HepG2 (cell line): ENCODE measurements around the gene SLC2A4. TPM values are rescaled to one million over a fixed set of nuclear protein-coding genes. Genes with fewer than 3 reads are reported as not detected.

Source experiments
- CCAR2 ChIP-seq: fragments of 200-400 bp; formaldehyde crosslinking; optimal IDR thresholded peaks from 2 replicates; pipeline ENCODE3; 2018; ENCODE audit warnings: low read depth, mild to moderate bottlenecking, low read length, moderate library complexity
- GTF3A ChIP-seq: sonication (generic); formaldehyde crosslinking; conservative IDR thresholded peaks from 2 replicates; pipeline ENCODE4 v1.4.0; 2020; ENCODE audit warnings: mild to moderate bottlenecking, missing genetic modification reagents
- NCOA2 ChIP-seq: sonication (generic); formaldehyde crosslinking; IDR thresholded peaks from 2 replicates; pipeline ENCODE4 v1.8.0; 2022; ENCODE audit warnings: inconsistent platforms
- NFKB2 ChIP-seq: sonication (generic); formaldehyde crosslinking; IDR thresholded peaks from 2 replicates; pipeline ENCODE4 v1.4.0; 2020; ENCODE audit warnings: missing genetic modification reagents, borderline replicate concordance
- PLRG1 ChIP-seq: fragments of 450-650 bp; conservative IDR thresholded peaks from 2 replicates; pipeline ENCODE4 v1.6.1; 2016
- SRSF4 ChIP-seq: fragments of 200-400 bp; formaldehyde crosslinking; IDR thresholded peaks from one replicate; pipeline ENCODE4 v1.6.1; 2018; ENCODE audit warnings: mild to moderate bottlenecking, low read depth, low read length, moderate library complexity; ENCODE audit not compliant: poor library complexity, severe bottlenecking
- ZBTB1 ChIP-seq: sonication (generic); formaldehyde crosslinking; IDR thresholded peaks from 2 replicates; pipeline ENCODE4 v1.4.0; 2020; ENCODE audit warnings: missing genetic modification reagents, borderline replicate concordance
- ZNF121 ChIP-seq: sonication (generic); formaldehyde crosslinking; IDR thresholded peaks from 2 replicates; pipeline ENCODE4 v1.5.0; 2020; ENCODE audit warnings: mild to moderate bottlenecking, missing genetic modification reagents
- ZNF235 ChIP-seq: sonication (generic); formaldehyde crosslinking; IDR thresholded peaks from 2 replicates; pipeline ENCODE4 v1.8.1; 2023; ENCODE audit warnings: mild to moderate bottlenecking, missing genetic modification reagents, borderline replicate concordance
- ZNF326 ChIP-seq: sonication (generic); formaldehyde crosslinking; IDR thresholded peaks from 2 replicates; pipeline ENCODE4 v1.4.0; 2020; ENCODE audit warnings: missing genetic modification reagents, borderline replicate concordance
- ZNF34 ChIP-seq: sonication (generic); formaldehyde crosslinking; IDR thresholded peaks from 2 replicates; pipeline ENCODE4 v1.4.0; 2020; ENCODE audit warnings: mild to moderate bottlenecking, missing genetic modification reagents, borderline replicate concordance
- ZNF713 ChIP-seq: sonication (generic); formaldehyde crosslinking; IDR thresholded peaks from 2 replicates; pipeline ENCODE4 v1.4.0; 2020; ENCODE audit warnings: mild to moderate bottlenecking, missing genetic modification reagents
- ZNF773 ChIP-seq: sonication (generic); formaldehyde crosslinking; IDR thresholded peaks from 2 replicates; pipeline ENCODE4 v1.4.0; 2020; ENCODE audit warnings: missing genetic modification reagents, borderline replicate concordance
- ZSCAN22 ChIP-seq: sonication (generic); formaldehyde crosslinking; IDR thresholded peaks from 2 replicates; pipeline ENCODE4 v1.4.0; 2020; ENCODE audit warnings: mild to moderate bottlenecking, missing genetic modification reagents
- polyA plus RNA-seq, 8 experiments: library from polyadenylated mRNA; depleted of rRNA in 3 of 8; stranded (reverse) in 7 of 8; unstranded in 1 of 8; fragments of >200 nt; fragmentation: Illumina TruSeq in 4 of 8; extraction: Trizol in 4 of 8; gene quantifications; 2 replicates each; pipeline versions ENCODE4 v1.2.1 to v1.2.3, GENCODE V29; 2011 to 2016; ENCODE audit warnings: low read depth in 4 of 8, missing spikeins in 1 of 8, mixed read lengths in 1 of 8; ENCODE audit not compliant: insufficient read depth in 1 of 8
- total RNA-seq, 5 experiments: library from RNA; depleted of rRNA; stranded (reverse); fragments of >200 nt; fragmentation: Illumina TruSeq; extraction: Trizol; gene quantifications; 2 replicates each; pipeline ENCODE4 v1.2.3, GENCODE V29; 2016; ENCODE audit warnings: low read depth in 1 of 5
- TF ChIP-seq, protein P1 (sequence below): sonication (generic); formaldehyde crosslinking; IDR thresholded peaks from 2 replicates; pipeline ENCODE4 v1.4.0; 2020; ENCODE audit warnings: mild to moderate bottlenecking, missing genetic modification reagents
- TF ChIP-seq, protein P2 (sequence below): sonication (generic); formaldehyde crosslinking; IDR thresholded peaks from 2 replicates; pipeline ENCODE4 v1.4.0; 2020; ENCODE audit warnings: mild to moderate bottlenecking, missing genetic modification reagents
- TF ChIP-seq, protein P3 (sequence below): sonication (generic); formaldehyde crosslinking; IDR thresholded peaks from 2 replicates; pipeline ENCODE4 v1.5.1; 2020; ENCODE audit warnings: mild to moderate bottlenecking, missing genetic modification reagents, borderline replicate concordance
- TF ChIP-seq, protein P4 (sequence below): sonication (generic); formaldehyde crosslinking; IDR thresholded peaks from 2 replicates; pipeline ENCODE4 v1.4.0; 2020; ENCODE audit warnings: missing genetic modification reagents

The SLC2A4 gene
- total and polyA plus RNA-seq, 2 of the 13 experiments (the other 11 are each of a cell fraction or from before 2014, with no cell fraction given): 4.9 to 5.8 TPM

DNA sequence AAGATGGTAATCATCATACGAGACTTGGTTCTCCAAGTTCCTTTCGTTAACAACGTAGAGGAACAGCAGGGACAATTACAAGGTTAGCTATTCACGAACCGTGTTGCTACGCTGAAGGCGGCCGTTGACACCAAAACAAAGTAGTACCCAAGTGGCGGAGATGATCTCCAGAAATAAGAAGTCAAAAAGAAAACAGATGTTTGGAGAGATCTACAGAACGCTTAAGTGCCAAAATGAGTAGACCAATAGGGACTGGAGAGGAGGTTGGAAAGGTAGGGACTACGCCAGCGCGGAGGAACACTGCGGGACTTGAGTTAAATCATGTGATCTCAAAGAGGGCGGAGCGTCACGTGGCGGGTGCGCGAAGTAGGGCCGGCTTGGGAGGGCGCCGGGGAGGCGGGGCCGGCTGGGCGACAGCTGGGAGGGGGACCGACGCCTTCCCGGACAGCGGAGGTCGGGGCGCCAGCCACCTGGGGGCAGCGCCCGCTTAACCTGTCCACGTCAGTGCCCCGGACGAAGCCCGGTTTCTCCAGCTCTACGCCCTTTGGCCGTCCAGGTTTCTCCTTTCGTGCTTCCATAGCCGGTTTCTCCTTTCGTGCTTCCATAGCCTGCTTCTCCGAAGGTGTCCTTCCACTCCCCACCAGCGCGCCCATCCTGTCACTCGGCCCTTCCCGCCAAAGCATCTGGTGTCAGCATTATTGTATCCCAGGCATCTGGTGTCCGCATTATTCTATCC is 38.6 kb upstream of the SLC2A4 start (continued):
- TF ChIP-seq, protein P1, sequence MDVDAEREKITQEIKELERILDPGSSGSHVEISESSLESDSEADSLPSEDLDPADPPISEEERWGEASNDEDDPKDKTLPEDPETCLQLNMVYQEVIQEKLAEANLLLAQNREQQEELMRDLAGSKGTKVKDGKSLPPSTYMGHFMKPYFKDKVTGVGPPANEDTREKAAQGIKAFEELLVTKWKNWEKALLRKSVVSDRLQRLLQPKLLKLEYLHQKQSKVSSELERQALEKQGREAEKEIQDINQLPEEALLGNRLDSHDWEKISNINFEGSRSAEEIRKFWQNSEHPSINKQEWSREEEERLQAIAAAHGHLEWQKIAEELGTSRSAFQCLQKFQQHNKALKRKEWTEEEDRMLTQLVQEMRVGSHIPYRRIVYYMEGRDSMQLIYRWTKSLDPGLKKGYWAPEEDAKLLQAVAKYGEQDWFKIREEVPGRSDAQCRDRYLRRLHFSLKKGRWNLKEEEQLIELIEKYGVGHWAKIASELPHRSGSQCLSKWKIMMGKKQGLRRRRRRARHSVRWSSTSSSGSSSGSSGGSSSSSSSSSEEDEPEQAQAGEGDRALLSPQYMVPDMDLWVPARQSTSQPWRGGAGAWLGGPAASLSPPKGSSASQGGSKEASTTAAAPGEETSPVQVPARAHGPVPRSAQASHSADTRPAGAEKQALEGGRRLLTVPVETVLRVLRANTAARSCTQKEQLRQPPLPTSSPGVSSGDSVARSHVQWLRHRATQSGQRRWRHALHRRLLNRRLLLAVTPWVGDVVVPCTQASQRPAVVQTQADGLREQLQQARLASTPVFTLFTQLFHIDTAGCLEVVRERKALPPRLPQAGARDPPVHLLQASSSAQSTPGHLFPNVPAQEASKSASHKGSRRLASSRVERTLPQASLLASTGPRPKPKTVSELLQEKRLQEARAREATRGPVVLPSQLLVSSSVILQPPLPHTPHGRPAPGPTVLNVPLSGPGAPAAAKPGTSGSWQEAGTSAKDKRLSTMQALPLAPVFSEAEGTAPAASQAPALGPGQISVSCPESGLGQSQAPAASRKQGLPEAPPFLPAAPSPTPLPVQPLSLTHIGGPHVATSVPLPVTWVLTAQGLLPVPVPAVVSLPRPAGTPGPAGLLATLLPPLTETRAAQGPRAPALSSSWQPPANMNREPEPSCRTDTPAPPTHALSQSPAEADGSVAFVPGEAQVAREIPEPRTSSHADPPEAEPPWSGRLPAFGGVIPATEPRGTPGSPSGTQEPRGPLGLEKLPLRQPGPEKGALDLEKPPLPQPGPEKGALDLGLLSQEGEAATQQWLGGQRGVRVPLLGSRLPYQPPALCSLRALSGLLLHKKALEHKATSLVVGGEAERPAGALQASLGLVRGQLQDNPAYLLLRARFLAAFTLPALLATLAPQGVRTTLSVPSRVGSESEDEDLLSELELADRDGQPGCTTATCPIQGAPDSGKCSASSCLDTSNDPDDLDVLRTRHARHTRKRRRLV (CRISPR knock-in tag): no peak
- no peak for TF ChIP-seq GTF3A
- TF ChIP-seq, protein P2, sequence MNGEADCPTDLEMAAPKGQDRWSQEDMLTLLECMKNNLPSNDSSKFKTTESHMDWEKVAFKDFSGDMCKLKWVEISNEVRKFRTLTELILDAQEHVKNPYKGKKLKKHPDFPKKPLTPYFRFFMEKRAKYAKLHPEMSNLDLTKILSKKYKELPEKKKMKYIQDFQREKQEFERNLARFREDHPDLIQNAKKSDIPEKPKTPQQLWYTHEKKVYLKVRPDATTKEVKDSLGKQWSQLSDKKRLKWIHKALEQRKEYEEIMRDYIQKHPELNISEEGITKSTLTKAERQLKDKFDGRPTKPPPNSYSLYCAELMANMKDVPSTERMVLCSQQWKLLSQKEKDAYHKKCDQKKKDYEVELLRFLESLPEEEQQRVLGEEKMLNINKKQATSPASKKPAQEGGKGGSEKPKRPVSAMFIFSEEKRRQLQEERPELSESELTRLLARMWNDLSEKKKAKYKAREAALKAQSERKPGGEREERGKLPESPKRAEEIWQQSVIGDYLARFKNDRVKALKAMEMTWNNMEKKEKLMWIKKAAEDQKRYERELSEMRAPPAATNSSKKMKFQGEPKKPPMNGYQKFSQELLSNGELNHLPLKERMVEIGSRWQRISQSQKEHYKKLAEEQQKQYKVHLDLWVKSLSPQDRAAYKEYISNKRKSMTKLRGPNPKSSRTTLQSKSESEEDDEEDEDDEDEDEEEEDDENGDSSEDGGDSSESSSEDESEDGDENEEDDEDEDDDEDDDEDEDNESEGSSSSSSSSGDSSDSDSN (CRISPR knock-in tag): no peak; the same call in 1 of the 2 replicates
- TF ChIP-seq, protein P3, sequence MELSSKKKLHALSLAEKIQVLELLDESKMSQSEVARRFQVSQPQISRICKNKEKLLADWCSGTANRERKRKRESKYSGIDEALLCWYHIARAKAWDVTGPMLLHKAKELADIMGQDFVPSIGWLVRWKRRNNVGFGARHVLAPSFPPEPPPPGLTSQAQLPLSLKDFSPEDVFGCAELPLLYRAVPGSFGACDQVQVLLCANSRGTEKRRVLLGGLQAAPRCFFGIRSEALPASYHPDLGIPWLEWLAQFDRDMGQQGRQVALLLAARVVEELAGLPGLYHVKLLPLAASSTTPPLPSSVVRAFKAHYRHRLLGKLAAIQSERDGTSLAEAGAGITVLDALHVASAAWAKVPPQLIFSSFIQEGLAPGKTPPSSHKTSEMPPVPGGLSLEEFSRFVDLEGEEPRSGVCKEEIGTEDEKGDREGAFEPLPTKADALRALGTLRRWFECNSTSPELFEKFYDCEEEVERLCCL (CRISPR knock-in tag): no peak
- TF ChIP-seq ZNF235 (CRISPR knock-in tag): no peak
- TF ChIP-seq ZBTB1 (CRISPR knock-in tag): no peak
- TF ChIP-seq ZSCAN22 (CRISPR knock-in tag): no peak
- no peak for TF ChIP-seq ZNF713 (CRISPR knock-in tag)
- no peak for TF ChIP-seq SRSF4
- peak; percentile 48 for TF ChIP-seq CCAR2
- TF ChIP-seq ZNF773 (CRISPR knock-in tag): no peak
- no peak for TF ChIP-seq ZNF326
- no peak for TF ChIP-seq PLRG1
- TF ChIP-seq ZNF34: peak; percentile 41; the same call in 1 of the 2 replicates
- TF ChIP-seq, protein P4, sequence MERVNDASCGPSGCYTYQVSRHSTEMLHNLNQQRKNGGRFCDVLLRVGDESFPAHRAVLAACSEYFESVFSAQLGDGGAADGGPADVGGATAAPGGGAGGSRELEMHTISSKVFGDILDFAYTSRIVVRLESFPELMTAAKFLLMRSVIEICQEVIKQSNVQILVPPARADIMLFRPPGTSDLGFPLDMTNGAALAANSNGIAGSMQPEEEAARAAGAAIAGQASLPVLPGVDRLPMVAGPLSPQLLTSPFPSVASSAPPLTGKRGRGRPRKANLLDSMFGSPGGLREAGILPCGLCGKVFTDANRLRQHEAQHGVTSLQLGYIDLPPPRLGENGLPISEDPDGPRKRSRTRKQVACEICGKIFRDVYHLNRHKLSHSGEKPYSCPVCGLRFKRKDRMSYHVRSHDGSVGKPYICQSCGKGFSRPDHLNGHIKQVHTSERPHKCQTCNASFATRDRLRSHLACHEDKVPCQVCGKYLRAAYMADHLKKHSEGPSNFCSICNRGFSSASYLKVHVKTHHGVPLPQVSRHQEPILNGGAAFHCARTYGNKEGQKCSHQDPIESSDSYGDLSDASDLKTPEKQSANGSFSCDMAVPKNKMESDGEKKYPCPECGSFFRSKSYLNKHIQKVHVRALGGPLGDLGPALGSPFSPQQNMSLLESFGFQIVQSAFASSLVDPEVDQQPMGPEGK (CRISPR knock-in tag): peak; percentile 97
- peak; percentile 58; the same call in 1 of the 2 replicates for TF ChIP-seq NCOA2 (CRISPR knock-in tag)
- TF ChIP-seq ZNF121: peak; percentile 33; the same call in 1 of the 2 replicates
- peak; percentile 71; the same call in 1 of the 2 replicates for TF ChIP-seq NFKB2 (CRISPR knock-in tag)
